HG03039 (cell line): Measurements from ENCODE around the gene SCAF8.
"Not testable (repeated sequence)": the region's sequence is repeated elsewhere in the genome, so short reads cannot be mapped to it uniquely, and the experiment has no call there.

Experiments
- ATAC-seq: cut with Tn5 transposase; IDR thresholded peaks from one replicate; pipeline ENCODE4 v1.9.1; 2021; ENCODE audit warnings: mild to moderate bottlenecking, moderate library complexity; ENCODE audit not compliant: unreplicated experiment

Gene SCAF8

DNA sequence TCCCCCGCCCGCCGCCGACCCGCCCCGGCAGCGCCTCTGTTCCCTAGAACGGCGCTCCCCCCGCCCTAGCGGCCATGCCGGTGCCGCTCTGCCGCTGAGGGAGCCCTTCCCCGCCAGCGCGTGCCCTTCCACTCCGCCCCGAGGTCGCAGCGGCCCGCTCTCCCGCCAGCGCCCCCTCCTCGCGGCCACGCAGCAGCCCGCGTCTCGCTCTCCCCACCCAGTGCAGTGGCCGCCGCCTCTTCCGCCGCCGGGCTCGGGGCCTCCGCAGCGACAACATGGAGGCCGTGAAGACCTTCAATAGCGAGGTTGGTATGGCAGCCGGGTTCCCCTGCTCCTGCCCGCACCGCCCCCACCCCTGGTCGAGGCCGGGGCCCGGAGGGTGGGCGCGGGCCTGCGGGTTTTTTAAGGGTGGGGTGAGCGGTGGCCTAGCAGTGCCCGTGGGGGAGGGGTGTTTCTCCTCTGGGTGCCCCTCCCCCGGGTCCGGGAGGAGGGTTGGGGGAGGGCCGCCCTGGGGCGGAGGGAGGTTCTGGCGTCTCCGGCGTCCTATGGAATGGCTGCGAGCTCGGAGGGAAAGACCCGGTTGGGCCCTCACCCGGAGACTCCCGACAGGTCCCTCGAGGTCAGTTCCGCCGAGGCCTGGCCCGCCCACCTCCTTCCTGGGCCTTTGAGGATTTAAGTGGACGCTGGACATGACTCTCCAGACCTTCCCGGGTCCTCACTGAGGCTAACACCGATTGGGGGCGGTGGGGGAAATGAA lies 588 bp downstream of the SCAF8 start:
- peak; percentile 67 for ATAC-seq

GRCh38 chr6:154736618-154737259 lies 3.5 kb downstream of the SCAF8 start:
- ATAC-seq: no peak

- ATAC-seq: no peak
Observed at GRCh38 chr6:154737424-154737823, 4.2 kb downstream of the SCAF8 start.

DNA sequence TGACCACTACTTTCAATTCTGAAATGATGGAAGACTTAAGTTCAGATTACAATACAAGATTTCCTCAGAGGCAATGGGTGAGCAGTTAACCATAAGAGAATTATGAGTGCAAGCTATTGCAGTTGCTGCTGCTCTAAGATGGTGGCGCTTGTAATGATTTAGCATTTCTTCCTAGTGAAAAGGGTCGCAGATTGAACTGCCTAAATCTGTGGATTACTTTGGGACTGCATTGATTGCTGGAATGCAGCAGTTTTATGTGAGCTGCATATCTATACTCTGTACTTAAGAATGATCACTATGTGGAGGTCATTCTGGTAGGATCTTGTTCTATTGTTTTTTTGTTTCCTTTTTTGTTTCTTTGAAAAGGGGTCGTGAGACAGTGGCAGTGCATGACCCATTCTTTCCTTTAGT lies 5.3 kb downstream of the SCAF8 start:
- no peak for ATAC-seq

GRCh38 chr6:154740658-154741057 lies 7.4 kb downstream of the SCAF8 start:
- no peak for ATAC-seq

DNA sequence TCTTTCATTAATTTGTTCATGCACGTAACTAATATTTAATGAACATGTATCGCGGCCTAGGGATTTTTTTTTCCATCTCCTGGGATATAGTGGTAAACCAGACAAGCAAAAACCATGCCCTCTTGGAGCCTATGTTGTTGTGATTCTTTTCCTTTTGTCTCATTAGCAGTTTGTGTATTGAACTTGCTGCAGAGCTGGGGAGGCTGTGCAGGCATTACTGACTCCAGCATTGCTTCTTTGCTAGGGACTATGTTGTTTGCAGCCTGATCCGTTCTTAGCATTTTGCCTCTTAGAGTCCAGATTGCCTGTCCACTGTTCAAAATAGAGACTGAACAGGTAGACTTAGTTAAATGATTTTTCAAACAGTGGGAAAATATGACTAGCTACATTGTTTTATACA lies 9.7 kb downstream of the SCAF8 start:
- ATAC-seq: no peak

- not testable (repeated sequence) for ATAC-seq
Observed at GRCh38 chr6:154744029-154744745, 11.0 kb downstream of the SCAF8 start.

- no peak for ATAC-seq
Observed at GRCh38 chr6:154745243-154745642, 12.0 kb downstream of the SCAF8 start.

- no peak for ATAC-seq
Observed at GRCh38 chr6:154749341-154749740, 16.1 kb downstream of the SCAF8 start.

DNA sequence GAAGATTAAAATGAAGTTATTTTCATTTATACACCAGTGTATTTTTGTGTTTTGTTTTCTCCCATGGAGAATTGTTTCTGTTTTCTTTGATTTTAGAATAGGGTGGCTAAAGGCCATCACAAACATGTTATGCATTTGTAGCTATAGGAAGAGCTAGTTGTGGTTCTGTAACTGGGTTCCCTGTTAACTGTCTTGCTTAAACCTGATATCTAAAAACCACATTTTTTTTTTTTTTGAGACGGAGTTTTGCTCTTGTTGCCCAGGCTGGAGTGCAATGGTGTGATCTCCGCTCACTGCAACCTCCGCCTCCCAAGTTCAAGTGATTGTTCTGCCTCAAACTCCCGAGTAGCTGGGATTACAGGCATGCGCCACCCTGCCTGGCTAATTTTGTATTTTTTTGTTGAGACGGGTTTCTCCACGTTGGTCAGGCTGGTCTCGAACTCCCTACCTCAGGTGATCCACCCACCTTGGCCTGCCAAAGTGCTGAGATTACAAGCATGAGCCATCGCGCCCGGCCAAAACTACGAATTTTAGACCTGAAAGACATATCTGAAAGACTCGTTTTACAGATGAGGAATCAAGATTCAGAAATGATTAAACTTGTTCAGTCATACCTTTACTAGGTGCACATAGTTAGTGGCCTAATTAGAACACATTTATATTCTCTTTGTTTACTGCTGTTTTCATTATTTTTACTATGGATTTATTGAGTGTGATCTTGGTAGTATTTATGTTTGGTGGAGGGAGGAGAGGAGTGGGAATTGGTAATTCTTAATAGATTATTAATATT lies 18.0 kb downstream of the SCAF8 start:
- ATAC-seq: no peak

DNA sequence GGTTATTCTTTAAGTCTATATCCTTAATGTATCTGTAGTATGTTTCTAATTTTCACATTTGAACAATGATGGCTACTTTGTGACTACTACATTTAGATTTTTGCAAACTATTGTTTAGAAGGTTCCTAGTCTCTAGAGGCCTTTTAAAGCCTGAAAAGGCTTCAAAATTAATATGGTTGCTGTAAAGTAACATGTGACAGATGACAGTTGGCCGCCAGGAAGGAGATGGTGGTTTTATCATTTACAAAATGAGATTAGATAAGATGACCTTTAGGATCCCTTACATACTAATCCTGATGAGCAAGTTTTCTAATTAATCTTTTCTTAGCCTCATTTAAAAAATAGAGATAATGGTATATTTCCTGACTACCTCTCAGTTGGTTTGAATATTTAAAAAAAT lies 18.8 kb downstream of the SCAF8 start:
- no peak for ATAC-seq

DNA sequence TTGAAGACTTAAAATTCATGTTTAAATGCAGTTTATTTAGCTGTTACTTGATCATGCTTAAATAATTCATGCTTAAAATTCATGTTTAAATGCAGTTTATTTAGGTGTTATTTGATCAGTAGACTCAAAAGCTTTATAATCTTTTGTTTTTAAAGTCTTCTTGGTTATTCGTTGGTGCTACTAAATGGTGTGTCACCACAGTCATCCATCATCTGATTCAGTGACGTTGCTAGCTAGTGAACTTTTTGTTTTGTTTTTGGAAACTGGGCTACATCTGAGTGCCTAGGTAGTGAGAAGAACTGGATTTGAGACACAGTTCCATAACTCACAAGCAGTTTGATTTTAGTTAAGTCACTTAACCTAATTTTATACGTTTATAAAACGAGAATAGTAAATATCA lies 20.9 kb downstream of the SCAF8 start:
- ATAC-seq: no peak

DNA sequence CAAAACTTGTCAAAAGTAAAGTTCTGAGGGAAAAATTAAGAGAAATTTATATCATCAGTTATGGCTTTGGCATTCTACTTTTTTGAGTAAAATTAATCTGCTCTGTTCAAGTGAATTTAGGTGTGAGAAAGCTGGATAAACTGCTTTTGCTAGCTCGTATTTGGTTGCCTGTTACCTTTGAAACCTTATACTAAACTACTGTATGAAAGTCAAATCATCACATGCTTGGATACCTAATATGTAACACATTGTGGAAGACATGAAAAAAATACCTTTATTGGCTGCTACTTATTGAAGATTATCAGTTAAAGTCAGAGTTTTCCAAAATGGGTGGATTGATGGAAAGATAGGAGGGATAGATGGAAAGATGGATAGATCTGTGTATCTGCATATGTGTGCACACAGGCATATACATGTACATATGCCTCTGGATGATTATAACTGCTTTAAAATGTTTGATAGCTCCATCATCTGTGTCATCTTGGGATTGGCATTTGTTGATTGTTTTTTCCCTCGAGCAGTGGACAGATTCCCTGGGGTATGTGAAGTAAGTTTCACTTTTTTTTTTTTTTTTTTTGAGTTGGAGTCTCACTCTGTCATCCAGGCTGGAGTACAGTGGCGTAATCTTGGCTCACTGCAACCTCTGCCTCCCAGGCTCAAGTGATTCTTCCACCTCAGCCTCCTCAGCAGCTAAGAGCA lies 24.3 kb downstream of the SCAF8 start:
- ATAC-seq: no peak

DNA sequence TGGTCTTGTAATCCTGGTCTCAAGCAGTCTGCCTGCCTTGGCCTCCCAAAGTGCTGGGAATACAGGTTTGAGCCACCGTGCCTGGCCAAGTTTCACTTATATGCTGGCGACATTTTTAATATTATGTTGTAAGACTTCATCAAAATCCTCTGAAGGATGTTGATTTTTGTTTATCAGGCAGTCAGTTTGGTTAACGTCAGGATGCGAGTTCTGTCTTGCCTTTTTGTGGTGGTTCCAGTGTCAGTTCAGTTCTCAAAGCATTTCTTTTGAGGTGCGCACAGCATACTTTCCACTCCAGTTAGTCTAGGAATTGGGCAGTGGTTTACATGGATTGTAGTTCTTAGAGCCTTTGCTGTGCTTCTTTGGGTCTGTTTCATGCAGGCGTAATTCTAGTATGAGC lies 24.9 kb downstream of the SCAF8 start:
- no peak for ATAC-seq

DNA sequence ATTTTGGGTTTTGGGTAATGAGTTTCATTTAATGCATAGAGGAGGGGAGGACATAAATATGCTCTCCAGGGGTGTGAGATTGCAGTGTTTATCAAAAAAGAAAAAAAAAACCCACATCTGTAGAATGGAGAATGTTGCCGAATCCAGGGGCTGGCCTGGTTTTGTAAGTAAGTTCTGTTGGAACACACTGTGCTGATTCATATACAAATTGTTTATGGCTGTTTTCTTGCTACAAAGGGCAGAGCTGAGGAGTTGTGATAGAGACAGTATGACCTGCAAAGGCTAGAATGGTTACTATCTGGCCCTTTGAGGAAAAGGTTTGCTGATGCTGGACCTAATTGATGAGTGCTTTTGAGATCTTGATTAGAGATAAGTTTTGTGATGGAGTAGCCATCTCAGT lies 30.4 kb downstream of the SCAF8 start:
- no peak for ATAC-seq

DNA sequence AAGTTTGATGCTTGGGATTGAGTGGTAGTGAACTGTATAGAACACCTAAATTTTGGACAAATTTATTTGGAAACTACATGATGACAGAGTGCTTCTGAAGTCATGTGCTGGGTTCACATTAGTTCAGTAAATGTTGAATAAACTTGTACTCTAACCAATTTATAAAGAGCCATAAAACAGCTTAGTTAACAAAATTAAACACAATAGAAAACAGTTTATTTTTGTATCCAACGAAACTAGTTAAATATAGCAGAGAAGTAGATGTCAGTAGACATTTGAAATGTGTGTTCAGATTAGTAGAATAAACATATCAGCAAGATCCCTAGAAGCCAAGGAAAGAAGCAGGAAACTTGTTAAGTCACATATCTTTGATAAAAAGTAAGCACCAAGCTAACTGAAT lies 32.1 kb downstream of the SCAF8 start:
- ATAC-seq: no peak

DNA sequence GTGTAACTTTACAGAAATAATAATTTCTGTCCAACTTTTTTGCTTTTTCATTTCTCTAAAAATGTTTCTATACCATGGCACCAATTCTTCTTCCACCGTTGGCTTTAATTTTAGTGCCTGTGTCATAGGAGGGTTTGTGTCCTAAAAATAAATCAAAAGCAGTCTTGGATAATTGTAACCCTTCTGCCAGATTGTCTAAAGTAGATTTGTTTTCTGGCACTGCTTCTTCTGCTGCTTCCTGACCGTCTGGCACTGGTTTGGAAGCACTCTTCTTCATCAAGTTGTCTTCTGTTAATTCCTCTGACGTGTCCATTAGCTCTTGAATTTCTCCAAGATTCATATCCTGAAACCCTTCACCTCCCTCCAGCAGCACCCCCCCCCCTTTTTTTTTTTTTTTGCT lies 33.1 kb downstream of the SCAF8 start:
- ATAC-seq: no peak

- ATAC-seq: no peak
Observed at GRCh38 chr6:154767003-154767723, 33.9 kb downstream of the SCAF8 start.

- no peak for ATAC-seq
Observed at GRCh38 chr6:154768280-154768679, 35.1 kb downstream of the SCAF8 start.

DNA sequence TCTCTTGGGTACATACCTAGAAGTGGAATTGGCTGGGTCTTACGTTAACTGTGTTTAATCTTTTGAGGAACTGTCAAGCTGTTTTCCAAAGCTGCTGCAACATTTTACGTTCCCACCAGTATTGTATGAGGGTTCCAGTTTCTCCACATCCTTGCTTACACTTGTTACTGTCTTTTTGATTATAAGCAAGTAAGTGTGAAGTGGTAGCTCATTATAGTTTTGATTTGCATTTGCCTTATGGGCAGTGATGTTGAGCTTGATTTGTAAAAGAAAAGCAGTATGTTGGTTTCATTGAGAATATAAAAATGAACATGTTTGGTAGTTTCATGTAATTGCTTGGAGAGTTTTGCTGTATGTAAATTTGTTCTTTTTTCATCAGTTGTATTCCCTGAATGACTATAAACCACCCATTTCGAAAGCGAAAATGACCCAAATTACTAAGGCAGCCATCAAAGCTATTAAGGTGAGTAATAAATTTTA lies 40.4 kb downstream of the SCAF8 start:
- ATAC-seq: peak; percentile 96
